Putamen (tissue), 1 donor: ENCODE measurements around the gene TBCE.
A peak's percentile ranks its signal among the peaks of the same experiment; 100 is the strongest.
"Not testable (repeated sequence)": the region's sequence is repeated elsewhere in the genome, so short reads cannot be mapped to it uniquely, and the experiment has no call there.

ENCODE experiments used
- DNase-seq: peaks from one replicate; pipeline ENCODE4 v3.0.0-alpha.2; 2016; ENCODE audit warnings: low spot score

TBCE gene

GRCh38 chr1:235455097-235455496 lies 87.9 kb downstream of the TBCE start:
- no peak for DNase-seq

GRCh38 chr1:235455823-235456222 lies 88.6 kb downstream of the TBCE start:
- no peak for DNase-seq

GRCh38 chr1:235457856-235458255 lies 90.6 kb downstream of the TBCE start:
- not testable (repeated sequence) for DNase-seq

- DNase-seq: no peak
Observed at GRCh38 chr1:235460770-235461169, 93.5 kb downstream of the TBCE start.

- DNase-seq: no peak
Observed at GRCh38 chr1:235461954-235462353, 94.7 kb downstream of the TBCE start.

GRCh38 chr1:235462832-235463231 lies 95.6 kb downstream of the TBCE start:
- DNase-seq: not testable (repeated sequence)

- DNase-seq: no peak
Observed at GRCh38 chr1:235465066-235465465, 97.8 kb downstream of the TBCE start.

GRCh38 chr1:235468004-235468403 lies 100.8 kb downstream of the TBCE start:
- DNase-seq: no peak

- no peak for DNase-seq
Observed at GRCh38 chr1:235468970-235469369, 101.7 kb downstream of the TBCE start.

- not testable (repeated sequence) for DNase-seq
Observed at GRCh38 chr1:235469897-235470296, 102.7 kb downstream of the TBCE start.

- peak; percentile 22 for DNase-seq
Observed at GRCh38 chr1:235470741-235471439, 103.7 kb downstream of the TBCE start.

GRCh38 chr1:235473806-235474205 lies 106.6 kb downstream of the TBCE start:
- no peak for DNase-seq

GRCh38 chr1:235483090-235483489 lies 115.9 kb downstream of the TBCE start:
- no peak for DNase-seq

GRCh38 chr1:235485558-235485957 lies 118.3 kb downstream of the TBCE start:
- no peak for DNase-seq

GRCh38 chr1:235486321-235486720 lies 119.1 kb downstream of the TBCE start:
- DNase-seq: no peak

GRCh38 chr1:235491644-235492043 lies 124.4 kb downstream of the TBCE start:
- DNase-seq: no peak

GRCh38 chr1:235494531-235494930 lies 127.3 kb downstream of the TBCE start:
- DNase-seq: no peak

GRCh38 chr1:235495030-235495429 lies 127.8 kb downstream of the TBCE start:
- DNase-seq: no peak

GRCh38 chr1:235495551-235495950 lies 128.3 kb downstream of the TBCE start:
- DNase-seq: no peak

GRCh38 chr1:235500971-235501540 lies 133.8 kb downstream of the TBCE start:
- DNase-seq: no peak
